Fibroblast of lung (primary cell): ENCODE data around the gene ARHGEF10L. TPM values are rescaled to one million over a fixed set of nuclear protein-coding genes. Genes with fewer than 3 reads are reported as not detected.

Experiments used
- DNase-seq, 2 donors: peaks; one replicate each; pipeline versions ENCODE4 v3.0.0 to v3.0.0-alpha.2; 2010; ENCODE audit warnings: low read depth in 2 of 2
- H2AFZ ChIP-seq: 2 replicates; pipeline ENCODE4 v1.5.1; 2012; ENCODE audit warnings: low read length, control low read depth, inconsistent platforms
- H3K27ac ChIP-seq: 2 replicates; pipeline ENCODE4 v1.5.1; 2011; ENCODE audit warnings: low read length, control low read depth; ENCODE audit not compliant: insufficient read depth
- H3K27me3 ChIP-seq: 2 replicates; pipeline ENCODE4 v1.5.1; 2011; ENCODE audit warnings: mild to moderate bottlenecking, low read length; ENCODE audit not compliant: control insufficient read depth, insufficient read depth
- H3K36me3 ChIP-seq: 2 replicates; pipeline ENCODE4 v1.5.1; 2011; ENCODE audit warnings: low read length; ENCODE audit not compliant: control insufficient read depth, insufficient read depth
- H3K4me1 ChIP-seq: 2 replicates; pipeline ENCODE4 v1.5.1; 2011; ENCODE audit warnings: low read length; ENCODE audit not compliant: control insufficient read depth, insufficient read depth; ENCODE audit errors: extremely low read depth
- H3K4me2 ChIP-seq: 2 replicates; pipeline ENCODE4 v1.5.1; 2011; ENCODE audit warnings: low read length, control low read depth; ENCODE audit not compliant: insufficient read depth; ENCODE audit errors: extremely low read depth
- H3K4me3 ChIP-seq, 4 experiments: fragments of 200-600 bp in 1 of 4; sonication (generic) in 1 of 4; replicated peaks in 1 of 4; 2 replicates each; pipeline ENCODE4 v1.5.1; 2011 to 2016; ENCODE audit warnings: low read length in 4 of 4, low read depth in 3 of 4, mild to moderate bottlenecking in 3 of 4, control low read depth in 2 of 4, inconsistent platforms in 1 of 4, mixed read lengths in 1 of 4; ENCODE audit not compliant: insufficient read depth in 1 of 4; ENCODE audit errors: control extremely low read depth in 1 of 4
- H3K79me2 ChIP-seq: 2 replicates; pipeline ENCODE4 v1.5.1; 2012; ENCODE audit warnings: mild to moderate bottlenecking, low read length, inconsistent platforms; ENCODE audit not compliant: control insufficient read depth, insufficient read depth
- H3K9ac ChIP-seq: 2 replicates; pipeline ENCODE4 v1.5.1; 2011; ENCODE audit warnings: mild to moderate bottlenecking, low read length, control low read depth; ENCODE audit not compliant: insufficient read depth
- H3K9me3 ChIP-seq: 2 replicates; pipeline ENCODE4 v1.5.1; 2012; ENCODE audit warnings: low read depth, low read length; ENCODE audit not compliant: control insufficient read depth, insufficient read depth
- H4K20me1 ChIP-seq: 2 replicates; pipeline ENCODE4 v1.5.1; 2011; ENCODE audit warnings: low read length; ENCODE audit not compliant: control insufficient read depth, insufficient read depth; ENCODE audit errors: extremely low read depth
- CTCF ChIP-seq, 2 donors: IDR thresholded peaks in 1 of 2; conservative IDR thresholded peaks in 1 of 2; 1 replicate in 1 of 2; 2 replicates in 1 of 2; pipeline ENCODE4 v1.5.1; 2011 to 2012; ENCODE audit warnings: low read length in 2 of 2, control low read depth in 1 of 2, inconsistent platforms in 1 of 2, low read depth in 1 of 2, mild to moderate bottlenecking in 1 of 2
- EZH2 ChIP-seq: IDR thresholded peaks from 2 replicates; pipeline ENCODE4 v1.5.1; 2012; ENCODE audit warnings: low read length, control low read depth, mild to moderate bottlenecking; ENCODE audit errors: missing control alignments
- polyA plus RNA-seq, 2 donors: library from polyadenylated mRNA; depleted of rRNA in 1 of 2; stranded (reverse) in 1 of 2; unstranded in 1 of 2; fragments of >200 nt; gene quantifications; 2 replicates each; pipeline ENCODE4 v1.2.1, GENCODE V29; 2011 to 2012; ENCODE audit warnings: missing spikeins in 1 of 2
- total RNA-seq: library from RNA; depleted of rRNA; stranded (reverse); fragments of >200 nt; gene quantifications from 2 replicates; pipeline ENCODE4 v1.2.1, GENCODE V29; 2014

Gene ARHGEF10L
- total and polyA plus RNA-seq, 2 donors (not counting 1 experiment from before 2014, with no cell fraction given): 11.2 to 24.3 TPM

- Histone ChIP-seq H4K20me1 (no peaks in the 10 kb centered on the region), H3K4me2 (no peak overlapping the region), H3K27me3 (no peaks in the 10 kb centered on the region), H3K9me3 (no peaks in the 10 kb centered on the region), H3K27ac (no peak overlapping the region), H3K4me1 (no peaks in the 10 kb centered on the region), H3K4me3 (no peak overlapping the region), H2AFZ (no peak overlapping the region), H3K79me2 (no peaks in the 10 kb centered on the region), H3K36me3 (no peaks in the 10 kb centered on the region), H3K9ac (no peak overlapping the region)
- no peak for TF ChIP-seq EZH2
- TF ChIP-seq CTCF (conservative IDR thresholded peaks at IDR 0.05 in 1 of 2, IDR thresholded peaks at IDR 0.05 in 1 of 2; ENCODE audit: low read depth in 1 of 2, low read length in 2 of 2): no peak
- DNase-seq: no peak
Measured at GRCh38 chr1:17577907-17578297, 38.4 kb downstream of the ARHGEF10L start.

GRCh38 chr1:17579951-17580939, 40.7 kb downstream of the ARHGEF10L start:
- no peak overlapping the region for H3K27ac ChIP-seq
- no peaks in the 10 kb centered on the region for H4K20me1 ChIP-seq
- no peak overlapping the region for H3K9ac ChIP-seq
- no peak overlapping the region for H2AFZ ChIP-seq
- H3K36me3 ChIP-seq: no peaks in the 10 kb centered on the region
- TF ChIP-seq CTCF (conservative IDR thresholded peaks at IDR 0.05 in 1 of 2, IDR thresholded peaks at IDR 0.05 in 1 of 2; ENCODE audit: low read depth in 1 of 2, low read length in 2 of 2): no peak
- no peaks in the 10 kb centered on the region for H3K79me2 ChIP-seq
- no peak for DNase-seq
- no peaks in the 10 kb centered on the region for H3K9me3 ChIP-seq
- no peak overlapping the region for H3K4me3 ChIP-seq
- no peaks in the 10 kb centered on the region for H3K4me1 ChIP-seq
- H3K4me2 ChIP-seq: no peak overlapping the region
- no peaks in the 10 kb centered on the region for H3K27me3 ChIP-seq

- Histone ChIP-seq H3K27ac (no peak overlapping the region), H4K20me1 (no peaks in the 10 kb centered on the region)
Measured at GRCh38 chr1:17581389-17582123, 42.1 kb downstream of the ARHGEF10L start.

More at GRCh38 chr1:17581389-17582123, 42.1 kb downstream of the ARHGEF10L start:
- H3K4me2 ChIP-seq: no peak overlapping the region
- no peaks in the 10 kb centered on the region for H3K9me3 ChIP-seq
- H3K9ac ChIP-seq: no peak overlapping the region
- no peak overlapping the region for H3K4me3 ChIP-seq
- no peaks in the 10 kb centered on the region for H3K36me3 ChIP-seq
- H3K4me1 ChIP-seq: peaks cover 6% of the 10 kb centered on the region
- no peaks in the 10 kb centered on the region for H3K27me3 ChIP-seq
- DNase-seq: no peak
- no peak overlapping the region for H2AFZ ChIP-seq
- no peaks in the 10 kb centered on the region for H3K79me2 ChIP-seq
- TF ChIP-seq CTCF (conservative IDR thresholded peaks at IDR 0.05 in 1 of 2, IDR thresholded peaks at IDR 0.05 in 1 of 2; ENCODE audit: low read depth in 1 of 2, low read length in 2 of 2) (no peak), EZH2 (no peak)
